Left lung (tissue), 10 donors: ENCODE data around the gene TM4SF20. TPM values are rescaled to one million over a fixed set of nuclear protein-coding genes. Genes with fewer than 3 reads are reported as not detected.
"Not testable (repeated sequence)": the region's sequence is repeated elsewhere in the genome, so short reads cannot be mapped to it uniquely, and the experiment has no call there.

Source experiments
- ATAC-seq: fragments of 200-7000 bp; cut with Tn5 transposase; one replicate; pipeline ENCODE4 v1.9.1; 2020; ENCODE audit warnings: moderate library complexity
- DNase-seq, 4 donors: peaks; one replicate each; pipeline ENCODE4 v3.0.0-alpha.2; 2013 to 2020
- H3K27ac ChIP-seq, 2 donors: fragments of 200-600 bp; sonication (generic) in 1 of 2; one replicate each; pipeline versions ENCODE4 v1.5.0 to v1.8.0; 2020 to 2021
- H3K27me3 ChIP-seq, 2 donors: fragments of 200-600 bp; sonication (generic) in 1 of 2; one replicate each; pipeline versions ENCODE4 v1.5.0 to v1.8.0; 2020 to 2021
- H3K36me3 ChIP-seq, 2 donors: fragments of 200-600 bp; sonication (generic) in 1 of 2; one replicate each; pipeline versions ENCODE4 v1.5.0 to v1.8.0; 2020 to 2021
- H3K4me1 ChIP-seq, 2 donors: fragments of 200-600 bp; one replicate each; pipeline ENCODE4 v1.8.0; 2021
- H3K4me3 ChIP-seq, 2 donors: fragments of 200-600 bp; sonication (generic) in 1 of 2; one replicate each; pipeline versions ENCODE4 v1.5.0 to v1.8.0; 2020 to 2021; ENCODE audit warnings: mild to moderate bottlenecking in 1 of 2
- H3K9me3 ChIP-seq, 2 donors: fragments of 200-600 bp; sonication (generic) in 1 of 2; one replicate each; pipeline versions ENCODE4 v1.5.0 to v1.8.0; 2020 to 2021
- CTCF ChIP-seq, 2 donors: fragments of 200-600 bp; sonication (generic) in 1 of 2; IDR thresholded peaks; one replicate each; pipeline versions ENCODE4 v1.5.0 to v1.8.0; 2021; ENCODE audit warnings: antibody characterized with exemption in 2 of 2
- intact Hi-C, 2 donors: fragments of 100-400 bp; cut with DNase I; formaldehyde crosslinking; loops; one replicate each; pipeline versions ENCODE4 v1.11.2 to v1.14.2; 2022
- polyA plus RNA-seq, 6 donors: library from polyadenylated mRNA; unstranded; fragments of 120-200 nt; gene quantifications; one replicate each; pipeline ENCODE4 v1.2.1, GENCODE V29; 2013; ENCODE audit not compliant: insufficient read length in 6 of 6
- total RNA-seq, 2 donors: library from RNA; stranded (reverse); fragmentation: NEBNext Ultra II Directional; extraction: Animal tissue kit (Norgen Biotek cat#: 25700); gene quantifications; one replicate each; pipeline ENCODE4 v1.2.1, GENCODE V29; 2021
- donor health status: DM: no; HTN: yes; CAD: no.
- donor health status: DM: no; HTN: no; CAD: no.

TM4SF20 gene
- total and polyA plus RNA-seq, 8 donors = 0.06 to 0.14 (median 0.08) TPM; not detected in 3

- no peak for DNase-seq
- no peak for ATAC-seq
- H3K4me3 ChIP-seq = no peak overlapping the region
- TF ChIP-seq CTCF (IDR thresholded peaks at IDR 0.05) = no peak
- no peaks in the 10 kb centered on the region for H3K27me3 ChIP-seq
- H3K27ac ChIP-seq = peak overlapping the region in 1 of 2 donors; percentile 70
- no peaks in the 10 kb centered on the region for H3K9me3 ChIP-seq
- intact Hi-C loops = no loop called here
- peaks cover 0 to 4% of the 10 kb centered on the region in 2 donors for H3K36me3 ChIP-seq
- peaks cover 0 to 42% of the 10 kb centered on the region in 2 donors for H3K4me1 ChIP-seq
Observed at GRCh38 chr2:227365833-227366232, 13.3 kb downstream of the TM4SF20 start.

GRCh38 chr2:227364585-227365263 lies 14.4 kb downstream of the TM4SF20 start:
- ATAC-seq, intact Hi-C loops, H3K27me3 ChIP-seq: not testable (repeated sequence)

GRCh38 chr2:227363756-227364155 lies 15.3 kb downstream of the TM4SF20 start:
- intact Hi-C loops = no loop called here
- H3K9me3 ChIP-seq = no peaks in the 10 kb centered on the region
- no peak overlapping the region for H3K27ac ChIP-seq
- peak in 1 of 2 donors; percentile 22 for TF ChIP-seq CTCF (IDR thresholded peaks at IDR 0.05)
- DNase-seq = no peak
- no peaks in the 10 kb centered on the region for H3K27me3 ChIP-seq
- no peak overlapping the region for H3K4me3 ChIP-seq
- H3K4me1 ChIP-seq = peaks cover 0 to 25% of the 10 kb centered on the region in 2 donors
- no peak for ATAC-seq
- H3K36me3 ChIP-seq = peaks cover 0 to 25% of the 10 kb centered on the region in 2 donors

More at GRCh38 chr2:227364585-227365263, 14.4 kb downstream of the TM4SF20 start:
- H3K27ac ChIP-seq, DNase-seq, H3K9me3 ChIP-seq, H3K4me3 ChIP-seq: not testable (repeated sequence)
- H3K36me3 ChIP-seq = peaks cover 0 to 15% of the 10 kb centered on the region in 2 donors
- H3K4me1 ChIP-seq = peaks cover 0 to 34% of the 10 kb centered on the region in 2 donors

GRCh38 chr2:227360351-227360750 lies 18.8 kb downstream of the TM4SF20 start:
- H3K36me3 ChIP-seq = peaks cover 0 to 59% of the 10 kb centered on the region in 2 donors
- H3K9me3 ChIP-seq = no peaks in the 10 kb centered on the region
- no peak for DNase-seq
- intact Hi-C loops = no loop called here
- H3K27me3 ChIP-seq = no peaks in the 10 kb centered on the region
- no peak for TF ChIP-seq CTCF (IDR thresholded peaks at IDR 0.05)
- no peak overlapping the region for H3K27ac ChIP-seq
- no peaks in the 10 kb centered on the region for H3K4me1 ChIP-seq
- H3K4me3 ChIP-seq = no peak overlapping the region
- no peak for ATAC-seq

GRCh38 chr2:227351639-227352038 lies 27.5 kb downstream of the TM4SF20 start:
- H3K36me3 ChIP-seq = peaks cover 0 to 43% of the 10 kb centered on the region in 2 donors
- H3K27ac ChIP-seq = no peak overlapping the region

More at GRCh38 chr2:227351639-227352038, 27.5 kb downstream of the TM4SF20 start:
- TF ChIP-seq CTCF (IDR thresholded peaks at IDR 0.05) = no peak
- ATAC-seq (no peak), DNase-seq (no peak)
- Histone ChIP-seq H3K9me3 (no peaks in the 10 kb centered on the region), H3K4me3 (no peak overlapping the region), H3K4me1 (no peaks in the 10 kb centered on the region), H3K27me3 (no peaks in the 10 kb centered on the region)
- intact Hi-C loops = no loop called here
